Osteocyte (in vitro differentiated cells): Measurements from ENCODE around the gene SYCP3. TPM values are rescaled to one million over a fixed set of nuclear protein-coding genes. Genes with fewer than 3 reads are reported as not detected.

Experiments used
- DNase-seq: peaks from one replicate; pipeline ENCODE4 v3.0.0; 2021; ENCODE audit warnings: mixed read lengths; ENCODE audit not compliant: unreplicated experiment; ENCODE audit errors: extremely low spot score
- H3K27ac Mint-ChIP-seq: one replicate; pipeline ENCODE4 v1.8.0; 2021; ENCODE audit warnings: mild to moderate bottlenecking, mixed read lengths; ENCODE audit not compliant: unreplicated experiment
- H3K27me3 Mint-ChIP-seq: one replicate; pipeline ENCODE4 v1.8.0; 2021; ENCODE audit warnings: mixed read lengths; ENCODE audit not compliant: unreplicated experiment
- H3K36me3 Mint-ChIP-seq: one replicate; pipeline ENCODE4 v1.8.0; 2021; ENCODE audit warnings: mixed read lengths; ENCODE audit not compliant: unreplicated experiment
- H3K4me1 Mint-ChIP-seq: one replicate; pipeline ENCODE4 v1.8.0; 2021; ENCODE audit warnings: mixed read lengths; ENCODE audit not compliant: unreplicated experiment
- H3K4me3 Mint-ChIP-seq: one replicate; pipeline ENCODE4 v1.8.0; 2021; ENCODE audit warnings: mild to moderate bottlenecking, moderate library complexity, mixed read lengths; ENCODE audit not compliant: unreplicated experiment
- H3K9me3 Mint-ChIP-seq: one replicate; pipeline ENCODE4 v1.8.0; 2021; ENCODE audit warnings: mixed read lengths; ENCODE audit not compliant: unreplicated experiment
- total RNA-seq: library from RNA; stranded (reverse); gene quantifications from 2 replicates; pipeline ENCODE4 v1.2.1, GENCODE V29; 2021
- TF ChIP-seq, protein P1 (sequence below): fragments of 200-600 bp; sonication (generic); IDR thresholded peaks from 2 replicates; pipeline ENCODE4 v1.5.0; 2021; ENCODE audit warnings: antibody characterized with exemption, mild to moderate bottlenecking, moderate library complexity

Gene SYCP3
- total RNA-seq, 1 donor from 2014 or later, result not detected

DNA sequence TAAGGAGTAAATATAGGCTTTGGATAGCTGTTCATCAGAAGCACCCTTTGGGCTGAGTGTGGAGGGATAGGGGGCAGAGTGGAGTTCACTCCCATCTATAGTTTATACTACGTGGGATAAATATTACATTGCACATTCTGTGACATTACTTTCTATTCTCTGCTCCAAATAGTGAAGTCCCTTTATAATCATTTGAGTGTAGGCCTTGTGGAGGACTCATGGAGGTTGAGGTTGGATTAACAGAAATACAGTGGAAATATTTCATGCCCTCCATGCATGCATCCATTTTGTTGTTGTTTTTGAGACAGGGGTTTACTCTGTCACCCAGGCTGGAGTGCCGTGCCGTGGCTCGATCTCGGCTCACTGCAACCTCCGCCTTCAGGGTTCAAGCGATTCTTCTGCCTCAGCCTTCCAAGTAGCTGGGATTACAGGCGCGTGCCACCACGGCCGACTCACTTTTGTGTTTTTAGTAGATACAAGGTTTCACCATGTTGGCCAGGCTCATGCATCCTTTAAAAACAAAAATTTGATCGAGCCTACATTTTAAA is 40.4 kb downstream of the SYCP3 start:
- Mint-ChIP-seq H3K4me3 (peak overlapping the region; percentile 87), H3K36me3 (no peaks in the 10 kb centered on the region), H3K27me3 (no peaks in the 10 kb centered on the region), H3K4me1 (peaks cover 35% of the 10 kb centered on the region), H3K27ac (peak overlapping the region; percentile 81), H3K9me3 (no peaks in the 10 kb centered on the region)
- no peak for DNase-seq
- TF ChIP-seq, protein P1, sequence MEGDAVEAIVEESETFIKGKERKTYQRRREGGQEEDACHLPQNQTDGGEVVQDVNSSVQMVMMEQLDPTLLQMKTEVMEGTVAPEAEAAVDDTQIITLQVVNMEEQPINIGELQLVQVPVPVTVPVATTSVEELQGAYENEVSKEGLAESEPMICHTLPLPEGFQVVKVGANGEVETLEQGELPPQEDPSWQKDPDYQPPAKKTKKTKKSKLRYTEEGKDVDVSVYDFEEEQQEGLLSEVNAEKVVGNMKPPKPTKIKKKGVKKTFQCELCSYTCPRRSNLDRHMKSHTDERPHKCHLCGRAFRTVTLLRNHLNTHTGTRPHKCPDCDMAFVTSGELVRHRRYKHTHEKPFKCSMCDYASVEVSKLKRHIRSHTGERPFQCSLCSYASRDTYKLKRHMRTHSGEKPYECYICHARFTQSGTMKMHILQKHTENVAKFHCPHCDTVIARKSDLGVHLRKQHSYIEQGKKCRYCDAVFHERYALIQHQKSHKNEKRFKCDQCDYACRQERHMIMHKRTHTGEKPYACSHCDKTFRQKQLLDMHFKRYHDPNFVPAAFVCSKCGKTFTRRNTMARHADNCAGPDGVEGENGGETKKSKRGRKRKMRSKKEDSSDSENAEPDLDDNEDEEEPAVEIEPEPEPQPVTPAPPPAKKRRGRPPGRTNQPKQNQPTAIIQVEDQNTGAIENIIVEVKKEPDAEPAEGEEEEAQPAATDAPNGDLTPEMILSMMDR, result peak; percentile 37

DNA sequence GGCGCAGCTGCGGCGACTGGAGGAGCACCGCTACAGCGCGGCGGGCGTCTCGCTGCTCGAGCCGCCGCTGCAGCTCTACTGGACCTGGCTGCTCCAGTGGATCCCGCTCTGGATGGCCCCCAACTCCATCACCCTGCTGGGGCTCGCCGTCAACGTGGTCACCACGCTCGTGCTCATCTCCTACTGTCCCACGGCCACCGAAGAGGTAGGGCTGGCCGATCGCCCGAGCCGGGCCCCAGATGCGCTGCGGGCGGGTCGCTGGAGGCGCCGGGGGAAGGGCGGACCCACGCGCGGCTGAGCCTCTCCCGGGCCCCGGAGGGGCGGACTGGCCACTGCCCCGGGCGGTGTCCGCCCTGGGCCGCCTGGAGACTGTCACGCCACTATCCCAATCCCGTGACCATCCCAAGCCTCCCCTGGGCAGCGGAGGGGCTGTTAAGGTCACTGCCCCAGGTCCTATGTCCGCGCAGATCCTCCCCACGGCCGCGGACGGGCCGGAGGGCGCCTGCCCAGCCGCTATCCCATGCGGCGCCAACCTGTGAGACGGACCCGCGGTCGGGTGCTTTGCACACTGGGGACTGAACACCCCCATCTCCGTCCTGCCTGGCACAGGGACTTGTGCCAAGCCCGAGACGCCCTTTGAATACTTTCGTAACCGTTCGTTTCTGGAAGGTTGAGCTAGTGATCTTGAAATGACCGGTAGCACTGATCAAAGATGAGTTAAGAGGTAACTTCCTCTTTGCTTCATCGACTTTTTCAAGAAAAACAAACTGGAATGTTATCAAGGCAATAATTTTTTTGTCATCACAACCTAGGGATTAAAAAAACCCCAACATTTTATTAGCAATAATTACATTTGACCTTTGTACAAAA is 41.1 kb downstream of the SYCP3 start:
- Mint-ChIP-seq H3K4me3 (peak overlapping the region; percentile 87), H3K36me3 (no peaks in the 10 kb centered on the region), H3K4me1 (peaks cover 35% of the 10 kb centered on the region), H3K27me3 (no peaks in the 10 kb centered on the region), H3K9me3 (no peaks in the 10 kb centered on the region), H3K27ac (peak overlapping the region; percentile 81)
- TF ChIP-seq, protein P1, result no peak
- DNase-seq, result peak; percentile 86

DNA sequence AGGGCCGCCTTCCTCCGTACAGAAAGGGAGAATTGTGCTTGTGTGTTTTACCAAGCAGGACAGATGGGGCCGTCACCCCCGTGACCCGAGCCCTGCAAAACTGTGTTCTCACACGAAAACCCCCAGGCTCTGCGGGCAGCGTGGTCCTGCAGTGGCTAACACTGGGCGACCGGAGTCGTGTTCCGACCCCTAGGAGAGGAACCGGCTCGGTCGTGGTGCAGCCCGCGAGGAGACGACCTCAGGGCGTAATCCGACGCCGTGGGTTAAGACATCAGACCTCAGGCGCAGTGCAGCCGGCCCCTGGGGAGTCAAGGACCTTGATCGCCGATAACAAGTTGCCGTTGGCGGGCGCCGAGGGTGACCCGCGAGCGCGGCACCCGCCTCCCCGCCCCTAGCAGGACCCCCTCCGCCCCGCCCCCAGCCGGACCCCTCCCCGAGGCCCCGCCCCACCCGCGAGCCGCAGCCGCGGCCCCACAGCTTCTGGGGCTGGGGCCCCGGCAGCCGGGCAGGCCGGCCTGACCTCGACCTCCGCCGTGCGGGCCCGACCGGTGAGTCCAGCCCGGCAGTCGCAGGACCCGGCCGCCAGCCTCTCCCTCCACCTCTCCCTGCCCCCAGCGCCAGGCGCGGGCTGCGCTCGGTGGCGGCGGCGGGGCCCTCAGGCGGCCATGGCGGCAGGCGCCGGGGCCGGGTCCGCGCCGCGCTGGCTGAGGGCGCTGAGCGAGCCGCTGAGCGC is 41.9 kb downstream of the SYCP3 start, which contains the start of gene CHPT1:
Gene CHPT1 (plus strand): TSS at position 444 of the 733 bp plus-strand sequence. CDS start 222 bp downstream, at position 666.
- Mint-ChIP-seq H3K36me3 (no peaks in the 10 kb centered on the region), H3K27me3 (no peaks in the 10 kb centered on the region), H3K4me3 (peak within 1 kb of the TSS; percentile 87), H3K27ac (peak within 1 kb of the TSS; percentile 81), H3K4me1 (peaks cover 35% of the 10 kb centered on the region), H3K9me3 (no peaks in the 10 kb centered on the region)
- peak; percentile 86 for DNase-seq
- TF ChIP-seq, protein P1, result no peak

DNA sequence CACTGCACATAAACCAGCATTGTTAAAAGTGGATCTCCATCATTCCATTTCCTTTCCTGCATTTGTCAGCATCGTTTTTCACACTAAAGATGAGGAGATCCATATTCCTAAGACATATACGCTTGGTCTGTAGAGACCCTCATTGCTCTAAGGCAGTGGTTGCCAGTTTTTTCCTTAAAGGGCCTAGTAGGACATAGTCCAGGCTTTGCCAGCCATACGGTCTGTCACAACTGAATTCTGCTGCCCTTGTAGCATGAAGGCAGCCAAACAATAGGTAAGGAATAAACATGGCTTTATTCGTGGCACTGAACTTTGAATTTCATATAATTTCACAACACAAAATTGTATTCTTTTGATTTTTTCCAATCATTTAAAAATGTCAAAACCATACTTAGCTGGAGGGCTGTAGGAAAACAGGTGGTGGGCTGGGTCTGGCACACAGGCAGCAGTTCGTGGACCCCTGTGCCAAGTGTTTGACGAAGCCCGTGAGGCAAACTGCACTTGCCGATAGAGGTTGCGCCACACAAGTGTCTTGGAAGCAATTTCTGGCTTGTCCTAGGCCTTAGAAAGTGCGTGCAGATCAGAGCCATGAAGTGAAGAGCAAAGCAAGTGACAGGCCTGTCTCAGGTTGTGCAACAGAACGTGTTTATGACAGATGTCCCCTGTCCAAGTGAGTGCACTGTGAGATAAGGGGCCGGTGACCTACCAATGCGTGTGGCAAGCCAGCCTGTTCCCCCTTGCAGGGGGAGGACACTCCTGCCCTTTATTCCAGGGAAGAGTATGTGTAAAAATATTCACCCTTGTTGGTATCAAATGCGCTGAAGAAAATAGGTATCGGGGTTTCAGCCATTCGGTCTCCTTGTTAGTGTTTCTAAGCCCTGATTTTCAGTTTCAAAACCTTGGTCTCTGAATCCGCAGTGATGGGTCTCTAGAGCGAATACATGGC is 42.7 kb downstream of the SYCP3 start:
- Mint-ChIP-seq H3K4me1 (peaks cover 35% of the 10 kb centered on the region), H3K36me3 (no peaks in the 10 kb centered on the region), H3K27me3 (no peaks in the 10 kb centered on the region), H3K27ac (peak overlapping the region; percentile 59), H3K4me3 (peak overlapping the region; percentile 80), H3K9me3 (no peaks in the 10 kb centered on the region)
- DNase-seq, result no peak
- TF ChIP-seq, protein P1, result no peak
